Stromal cell of bone marrow (primary cell): ENCODE measurements around the gene N4BP2L2.

Experiments
- DNase-seq: peaks from one replicate; pipeline ENCODE4 v3.0.0-alpha.2; 2012; ENCODE audit warnings: low read depth

Gene N4BP2L2

GRCh38 chr13:32530841-32531253, 7.7 kb downstream of the N4BP2L2 start:
- DNase-seq = peak; percentile 72

- DNase-seq = peak; percentile 33
Observed at GRCh38 chr13:32528358-32528757, 10.2 kb downstream of the N4BP2L2 start.

GRCh38 chr13:32527151-32527550, 11.4 kb downstream of the N4BP2L2 start:
- DNase-seq = no peak

- no peak for DNase-seq
Observed at GRCh38 chr13:32525766-32526165, 12.8 kb downstream of the N4BP2L2 start.

GRCh38 chr13:32515246-32515645, 23.3 kb downstream of the N4BP2L2 start:
- DNase-seq = no peak

GRCh38 chr13:32511482-32511881, 27.1 kb downstream of the N4BP2L2 start:
- DNase-seq = no peak

- no peak for DNase-seq
Observed at GRCh38 chr13:32504876-32505275, 33.7 kb downstream of the N4BP2L2 start.

- no peak for DNase-seq
Observed at GRCh38 chr13:32504263-32504662, 34.3 kb downstream of the N4BP2L2 start.

GRCh38 chr13:32503727-32504126, 34.9 kb downstream of the N4BP2L2 start:
- DNase-seq = no peak

- DNase-seq = no peak
Observed at GRCh38 chr13:32501064-32501463, 37.5 kb downstream of the N4BP2L2 start.

GRCh38 chr13:32499538-32500210, 38.9 kb downstream of the N4BP2L2 start:
- no peak for DNase-seq

- no peak for DNase-seq
Observed at GRCh38 chr13:32497589-32497988, 41.0 kb downstream of the N4BP2L2 start.

- DNase-seq = no peak
Observed at GRCh38 chr13:32496599-32497160, 41.9 kb downstream of the N4BP2L2 start.

- no peak for DNase-seq
Observed at GRCh38 chr13:32495841-32496240, 42.8 kb downstream of the N4BP2L2 start.

GRCh38 chr13:32495429-32495828, 43.2 kb downstream of the N4BP2L2 start:
- no peak for DNase-seq

- DNase-seq = no peak
Observed at GRCh38 chr13:32491028-32491427, 47.6 kb downstream of the N4BP2L2 start.

GRCh38 chr13:32476892-32477291, 61.7 kb downstream of the N4BP2L2 start:
- DNase-seq = no peak

- DNase-seq = no peak
Observed at GRCh38 chr13:32476021-32476731, 62.4 kb downstream of the N4BP2L2 start.

GRCh38 chr13:32474999-32475792, 63.4 kb downstream of the N4BP2L2 start:
- DNase-seq = no peak

GRCh38 chr13:32473650-32474049, 64.9 kb downstream of the N4BP2L2 start:
- DNase-seq = no peak

GRCh38 chr13:32472194-32472621, 66.4 kb downstream of the N4BP2L2 start:
- no peak for DNase-seq

- no peak for DNase-seq
Observed at GRCh38 chr13:32471187-32471922, 67.2 kb downstream of the N4BP2L2 start.
